ENCODE results near the gene CRIM1.

- TF ChIP-seq NANOG (IDR thresholded peaks at IDR 0.05; ENCODE audit: borderline replicate concordance) (no peak), CTCF (conservative IDR thresholded peaks at IDR 0.05; ENCODE audit: low read depth in 2 of 2) (no peak), POLR2AphosphoS5 (IDR thresholded peaks at IDR 0.05; ENCODE audit: low read depth) (no peak), EZH2 (IDR thresholded peaks at IDR 0.05; ENCODE audit: low read depth, unreplicated experiment) (no peak), EZH2phosphoT487 (IDR thresholded peaks at IDR 0.05; ENCODE audit: unreplicated experiment) (no peak)
These were observed 233.7 kb downstream of the CRIM1 start for GRCh38 chr2:36589230-36589630.
